H1 (cell line): Measurements from ENCODE around the gene CAMK2B. TPM values are rescaled to one million over a fixed set of nuclear protein-coding genes. Genes with fewer than 3 reads are reported as not detected.

Experiments
- polyA plus RNA-seq, 7 experiments: library from polyadenylated mRNA; depleted of rRNA in 3 of 7; stranded (reverse) in 5 of 7; unstranded in 2 of 7; fragments of >200 nt in 5 of 7; fragments of 200-250 nt in 2 of 7; gene quantifications; 1 replicate in 5 of 7; 2 replicates in 1 of 7; 4 replicates in 1 of 7; pipeline versions ENCODE4 v1.2.1 to v1.2.3, GENCODE V29; 2011 to 2013; ENCODE audit warnings: missing spikeins in 2 of 7, mixed read lengths in 2 of 7
- total RNA-seq: library from RNA; stranded (reverse); fragmentation: NEBNext Ultra II Directional; extraction: Animal tissue kit (Norgen Biotek cat#: 25700); gene quantifications from 2 replicates; pipeline ENCODE4 v1.2.1, GENCODE V29; 2021
- TF ChIP-seq, protein P1 (sequence below): fragments of 300-600 bp; sonication (generic); IDR thresholded peaks from 2 replicates; pipeline ENCODE4 v1.7.1; 2012; ENCODE audit warnings: low read length, moderate library complexity, mild to moderate bottlenecking, inconsistent platforms; ENCODE audit not compliant: insufficient replicate concordance

Gene CAMK2B
- total and polyA plus RNA-seq, 2 of the 8 experiments (the other 6 are each of a cell fraction or from before 2014, with no cell fraction given): 0.05 to 0.15 TPM

- TF ChIP-seq, protein P1, sequence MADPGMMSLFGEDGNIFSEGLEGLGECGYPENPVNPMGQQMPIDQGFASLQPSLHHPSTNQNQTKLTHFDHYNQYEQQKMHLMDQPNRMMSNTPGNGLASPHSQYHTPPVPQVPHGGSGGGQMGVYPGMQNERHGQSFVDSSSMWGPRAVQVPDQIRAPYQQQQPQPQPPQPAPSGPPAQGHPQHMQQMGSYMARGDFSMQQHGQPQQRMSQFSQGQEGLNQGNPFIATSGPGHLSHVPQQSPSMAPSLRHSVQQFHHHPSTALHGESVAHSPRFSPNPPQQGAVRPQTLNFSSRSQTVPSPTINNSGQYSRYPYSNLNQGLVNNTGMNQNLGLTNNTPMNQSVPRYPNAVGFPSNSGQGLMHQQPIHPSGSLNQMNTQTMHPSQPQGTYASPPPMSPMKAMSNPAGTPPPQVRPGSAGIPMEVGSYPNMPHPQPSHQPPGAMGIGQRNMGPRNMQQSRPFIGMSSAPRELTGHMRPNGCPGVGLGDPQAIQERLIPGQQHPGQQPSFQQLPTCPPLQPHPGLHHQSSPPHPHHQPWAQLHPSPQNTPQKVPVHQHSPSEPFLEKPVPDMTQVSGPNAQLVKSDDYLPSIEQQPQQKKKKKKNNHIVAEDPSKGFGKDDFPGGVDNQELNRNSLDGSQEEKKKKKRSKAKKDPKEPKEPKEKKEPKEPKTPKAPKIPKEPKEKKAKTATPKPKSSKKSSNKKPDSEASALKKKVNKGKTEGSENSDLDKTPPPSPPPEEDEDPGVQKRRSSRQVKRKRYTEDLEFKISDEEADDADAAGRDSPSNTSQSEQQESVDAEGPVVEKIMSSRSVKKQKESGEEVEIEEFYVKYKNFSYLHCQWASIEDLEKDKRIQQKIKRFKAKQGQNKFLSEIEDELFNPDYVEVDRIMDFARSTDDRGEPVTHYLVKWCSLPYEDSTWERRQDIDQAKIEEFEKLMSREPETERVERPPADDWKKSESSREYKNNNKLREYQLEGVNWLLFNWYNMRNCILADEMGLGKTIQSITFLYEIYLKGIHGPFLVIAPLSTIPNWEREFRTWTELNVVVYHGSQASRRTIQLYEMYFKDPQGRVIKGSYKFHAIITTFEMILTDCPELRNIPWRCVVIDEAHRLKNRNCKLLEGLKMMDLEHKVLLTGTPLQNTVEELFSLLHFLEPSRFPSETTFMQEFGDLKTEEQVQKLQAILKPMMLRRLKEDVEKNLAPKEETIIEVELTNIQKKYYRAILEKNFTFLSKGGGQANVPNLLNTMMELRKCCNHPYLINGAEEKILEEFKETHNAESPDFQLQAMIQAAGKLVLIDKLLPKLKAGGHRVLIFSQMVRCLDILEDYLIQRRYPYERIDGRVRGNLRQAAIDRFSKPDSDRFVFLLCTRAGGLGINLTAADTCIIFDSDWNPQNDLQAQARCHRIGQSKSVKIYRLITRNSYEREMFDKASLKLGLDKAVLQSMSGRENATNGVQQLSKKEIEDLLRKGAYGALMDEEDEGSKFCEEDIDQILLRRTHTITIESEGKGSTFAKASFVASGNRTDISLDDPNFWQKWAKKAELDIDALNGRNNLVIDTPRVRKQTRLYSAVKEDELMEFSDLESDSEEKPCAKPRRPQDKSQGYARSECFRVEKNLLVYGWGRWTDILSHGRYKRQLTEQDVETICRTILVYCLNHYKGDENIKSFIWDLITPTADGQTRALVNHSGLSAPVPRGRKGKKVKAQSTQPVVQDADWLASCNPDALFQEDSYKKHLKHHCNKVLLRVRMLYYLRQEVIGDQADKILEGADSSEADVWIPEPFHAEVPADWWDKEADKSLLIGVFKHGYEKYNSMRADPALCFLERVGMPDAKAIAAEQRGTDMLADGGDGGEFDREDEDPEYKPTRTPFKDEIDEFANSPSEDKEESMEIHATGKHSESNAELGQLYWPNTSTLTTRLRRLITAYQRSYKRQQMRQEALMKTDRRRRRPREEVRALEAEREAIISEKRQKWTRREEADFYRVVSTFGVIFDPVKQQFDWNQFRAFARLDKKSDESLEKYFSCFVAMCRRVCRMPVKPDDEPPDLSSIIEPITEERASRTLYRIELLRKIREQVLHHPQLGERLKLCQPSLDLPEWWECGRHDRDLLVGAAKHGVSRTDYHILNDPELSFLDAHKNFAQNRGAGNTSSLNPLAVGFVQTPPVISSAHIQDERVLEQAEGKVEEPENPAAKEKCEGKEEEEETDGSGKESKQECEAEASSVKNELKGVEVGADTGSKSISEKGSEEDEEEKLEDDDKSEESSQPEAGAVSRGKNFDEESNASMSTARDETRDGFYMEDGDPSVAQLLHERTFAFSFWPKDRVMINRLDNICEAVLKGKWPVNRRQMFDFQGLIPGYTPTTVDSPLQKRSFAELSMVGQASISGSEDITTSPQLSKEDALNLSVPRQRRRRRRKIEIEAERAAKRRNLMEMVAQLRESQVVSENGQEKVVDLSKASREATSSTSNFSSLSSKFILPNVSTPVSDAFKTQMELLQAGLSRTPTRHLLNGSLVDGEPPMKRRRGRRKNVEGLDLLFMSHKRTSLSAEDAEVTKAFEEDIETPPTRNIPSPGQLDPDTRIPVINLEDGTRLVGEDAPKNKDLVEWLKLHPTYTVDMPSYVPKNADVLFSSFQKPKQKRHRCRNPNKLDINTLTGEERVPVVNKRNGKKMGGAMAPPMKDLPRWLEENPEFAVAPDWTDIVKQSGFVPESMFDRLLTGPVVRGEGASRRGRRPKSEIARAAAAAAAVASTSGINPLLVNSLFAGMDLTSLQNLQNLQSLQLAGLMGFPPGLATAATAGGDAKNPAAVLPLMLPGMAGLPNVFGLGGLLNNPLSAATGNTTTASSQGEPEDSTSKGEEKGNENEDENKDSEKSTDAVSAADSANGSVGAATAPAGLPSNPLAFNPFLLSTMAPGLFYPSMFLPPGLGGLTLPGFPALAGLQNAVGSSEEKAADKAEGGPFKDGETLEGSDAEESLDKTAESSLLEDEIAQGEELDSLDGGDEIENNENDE: no peak
Observed at GRCh38 chr7:44284216-44284615, 41.2 kb downstream of the CAMK2B start (continued).
